ENCODE data around the gene RSPH6A.
A peak's percentile ranks its signal among the peaks of the same experiment; 100 is the strongest.

The RSPH6A gene

GRCh38 chr19:45814851-45815480, at the start of gene RSPH6A:
RSPH6A (minus strand) TSS chr19:45815308; CDS start chr19:45815176, 132 bp downstream.
- peaks cover 10% of the 10 kb centered on the region for H3K36me3 ChIP-seq (ENCODE audit: control insufficient read depth, insufficient read depth, low read length)
- H3K27me3 ChIP-seq (replicated peaks; ENCODE audit: control insufficient read depth, insufficient read depth, low read length), result no peaks in the 10 kb centered on the region
- H3K4me3 ChIP-seq (replicated peaks; ENCODE audit: low read depth, low read length), result no peak within 1 kb of the TSS
- no peak for TF ChIP-seq CTCF (IDR thresholded peaks at IDR 0.05; ENCODE audit: insufficient read depth, low read length, poor library complexity, severe bottlenecking)
- no peak for DNase-seq (ENCODE audit: extremely low read depth, insufficient read length)

- H3K36me3 ChIP-seq (ENCODE audit: control insufficient read depth, insufficient read depth, low read length), result peaks cover under 1% of the 10 kb centered on the region
- peaks cover 3% of the 10 kb centered on the region for H3K27me3 ChIP-seq (replicated peaks; ENCODE audit: control insufficient read depth, insufficient read depth, low read length)
- no peak for DNase-seq (ENCODE audit: extremely low read depth, insufficient read length)
- no peak for TF ChIP-seq CTCF (IDR thresholded peaks at IDR 0.05; ENCODE audit: insufficient read depth, low read length, poor library complexity, severe bottlenecking)
- no peak overlapping the region for H3K4me3 ChIP-seq (replicated peaks; ENCODE audit: low read depth, low read length)
These were observed 49.5 kb upstream of the RSPH6A start for GRCh38 chr19:45864629-45865082.

GRCh38 chr19:45863840-45864628, 48.9 kb upstream of the RSPH6A start, which contains the start of gene FOXA3:
FOXA3 (plus strand) TSS chr19:45864326; CDS start chr19:45864457, 131 bp downstream.
- Histone ChIP-seq H3K36me3 (ENCODE audit: control insufficient read depth, insufficient read depth, low read length) (peaks cover 3% of the 10 kb centered on the region), H3K27me3 (replicated peaks; ENCODE audit: control insufficient read depth, insufficient read depth, low read length) (peaks cover 3% of the 10 kb centered on the region), H3K4me3 (replicated peaks; ENCODE audit: low read depth, low read length) (peak within 1 kb of the TSS; percentile 61)
- TF ChIP-seq CTCF (IDR thresholded peaks at IDR 0.05; ENCODE audit: insufficient read depth, low read length, poor library complexity, severe bottlenecking), result peak; percentile 52
- DNase-seq (ENCODE audit: extremely low read depth, insufficient read length), result peak; percentile 73

DNA sequence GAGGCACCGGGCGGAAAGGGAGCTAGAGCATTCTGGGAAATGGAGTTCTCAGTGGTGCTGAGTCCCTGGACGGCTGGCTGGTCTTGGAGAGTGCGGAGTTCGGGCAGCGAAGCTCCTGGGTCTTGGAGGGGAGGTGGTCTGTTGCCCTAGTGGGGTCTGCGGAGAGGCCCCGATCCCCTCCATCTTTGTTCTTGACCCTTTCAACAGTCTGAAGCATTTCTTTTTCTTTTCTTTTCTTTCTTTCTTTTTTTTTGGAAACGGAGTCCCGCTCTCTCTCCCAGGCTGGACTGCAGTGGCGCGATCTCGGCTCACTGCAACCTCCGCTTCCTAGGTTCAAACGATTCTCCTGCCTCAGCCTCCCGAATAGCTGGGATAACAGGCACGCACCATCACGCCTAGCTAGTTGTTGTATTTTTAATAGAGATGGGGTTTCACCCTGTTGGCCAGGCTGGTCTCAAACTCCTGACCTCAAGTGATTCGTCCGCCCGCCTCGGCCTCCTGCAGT, 48.3 kb upstream of the RSPH6A start:
- H3K27me3 ChIP-seq (replicated peaks; ENCODE audit: control insufficient read depth, insufficient read depth, low read length), result peaks cover 3% of the 10 kb centered on the region
- H3K4me3 ChIP-seq (replicated peaks; ENCODE audit: low read depth, low read length), result peak overlapping the region; percentile 61
- no peak for DNase-seq (ENCODE audit: extremely low read depth, insufficient read length)
- H3K36me3 ChIP-seq (ENCODE audit: control insufficient read depth, insufficient read depth, low read length), result peaks cover 5% of the 10 kb centered on the region
- TF ChIP-seq CTCF (IDR thresholded peaks at IDR 0.05; ENCODE audit: insufficient read depth, low read length, poor library complexity, severe bottlenecking), result no peak

DNA sequence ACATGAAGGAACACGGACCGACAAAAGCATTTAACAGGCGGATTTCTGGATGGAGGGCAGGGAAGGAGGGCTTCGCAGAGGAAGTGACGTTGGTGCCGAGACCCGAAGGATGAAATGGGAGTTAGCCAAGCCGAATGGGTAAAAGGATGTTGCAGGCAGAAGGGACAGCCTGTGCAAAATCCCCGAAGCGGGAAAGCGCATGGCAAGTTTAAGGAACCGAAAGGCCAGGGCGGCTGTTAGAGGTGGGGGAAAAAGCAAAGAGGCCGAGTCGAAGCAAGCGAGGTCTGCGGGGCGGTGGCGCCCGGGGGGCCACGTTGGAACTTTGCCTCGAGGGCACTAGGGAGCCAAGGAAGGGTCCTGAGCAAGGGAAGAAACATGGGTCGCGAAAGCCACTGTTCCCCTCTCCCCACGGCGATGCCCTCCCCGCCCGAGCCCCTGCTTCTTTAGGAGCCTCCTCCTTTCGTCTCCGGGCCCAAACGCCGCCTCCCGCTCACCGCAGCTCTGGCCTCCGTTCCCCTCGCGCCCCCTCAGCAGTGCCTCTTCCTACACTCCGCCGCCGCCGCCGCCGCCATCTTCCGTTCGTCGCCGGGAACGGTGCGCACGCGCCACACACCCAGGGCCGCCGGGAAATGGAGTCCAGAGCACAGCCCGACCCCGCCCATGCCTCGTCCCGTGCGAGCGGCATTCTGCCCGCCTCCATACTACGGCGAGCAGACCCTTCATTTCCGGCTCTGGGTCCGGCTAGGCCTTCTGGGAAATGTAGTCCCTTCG, 47.6 kb upstream of the RSPH6A start, which contains the start of gene SYMPK:
Gene SYMPK (minus strand): TSS at position 584 of the 771 bp plus-strand sequence. CDS start 8,652 bp downstream, outside the sequence.
- DNase-seq (ENCODE audit: extremely low read depth, insufficient read length), result peak; percentile 97
- no peak for TF ChIP-seq CTCF (IDR thresholded peaks at IDR 0.05; ENCODE audit: insufficient read depth, low read length, poor library complexity, severe bottlenecking)
- Histone ChIP-seq H3K36me3 (ENCODE audit: control insufficient read depth, insufficient read depth, low read length) (peaks cover 5% of the 10 kb centered on the region), H3K27me3 (replicated peaks; ENCODE audit: control insufficient read depth, insufficient read depth, low read length) (peaks cover 3% of the 10 kb centered on the region), H3K4me3 (replicated peaks; ENCODE audit: low read depth, low read length) (peak within 1 kb of the TSS; percentile 80)

Measured in GM06990 (cell line).